ENCODE measurements around the gene TSPAN9. TPM values are rescaled to one million over a fixed set of nuclear protein-coding genes. Genes with fewer than 3 reads are reported as not detected.

TSPAN9 gene
- total RNA-seq, 4 donors from 2014 or later = 27.8 to 47.2 (median 34.3) TPM

- Histone ChIP-seq H3K27ac (no peak overlapping the region), H3K27me3 (peaks cover 6% of the 10 kb centered on the region), H3K4me3 (no peak overlapping the region), H3K36me3 (no peaks in the 10 kb centered on the region), H3K4me1 (no peaks in the 10 kb centered on the region), H3K9me3 (no peaks in the 10 kb centered on the region)
- TF ChIP-seq POLR2AphosphoS5 (IDR thresholded peaks at IDR 0.05) (no peak), POLR2A (IDR thresholded peaks at IDR 0.05) (no peak), EP300 (IDR thresholded peaks at IDR 0.05) (no peak)
- TF ChIP-seq, protein P1, sequence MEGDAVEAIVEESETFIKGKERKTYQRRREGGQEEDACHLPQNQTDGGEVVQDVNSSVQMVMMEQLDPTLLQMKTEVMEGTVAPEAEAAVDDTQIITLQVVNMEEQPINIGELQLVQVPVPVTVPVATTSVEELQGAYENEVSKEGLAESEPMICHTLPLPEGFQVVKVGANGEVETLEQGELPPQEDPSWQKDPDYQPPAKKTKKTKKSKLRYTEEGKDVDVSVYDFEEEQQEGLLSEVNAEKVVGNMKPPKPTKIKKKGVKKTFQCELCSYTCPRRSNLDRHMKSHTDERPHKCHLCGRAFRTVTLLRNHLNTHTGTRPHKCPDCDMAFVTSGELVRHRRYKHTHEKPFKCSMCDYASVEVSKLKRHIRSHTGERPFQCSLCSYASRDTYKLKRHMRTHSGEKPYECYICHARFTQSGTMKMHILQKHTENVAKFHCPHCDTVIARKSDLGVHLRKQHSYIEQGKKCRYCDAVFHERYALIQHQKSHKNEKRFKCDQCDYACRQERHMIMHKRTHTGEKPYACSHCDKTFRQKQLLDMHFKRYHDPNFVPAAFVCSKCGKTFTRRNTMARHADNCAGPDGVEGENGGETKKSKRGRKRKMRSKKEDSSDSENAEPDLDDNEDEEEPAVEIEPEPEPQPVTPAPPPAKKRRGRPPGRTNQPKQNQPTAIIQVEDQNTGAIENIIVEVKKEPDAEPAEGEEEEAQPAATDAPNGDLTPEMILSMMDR (IDR thresholded peaks at IDR 0.05) = no peak
- WGBS = 75% methylated on average over 4 of the region's 12 CpGs
- DNase-seq (ENCODE audit: low spot score in 2 of 2) = no peak
These were observed 246.0 kb downstream of the TSPAN9 start for GRCh38 chr12:3323002-3323685.

DNA sequence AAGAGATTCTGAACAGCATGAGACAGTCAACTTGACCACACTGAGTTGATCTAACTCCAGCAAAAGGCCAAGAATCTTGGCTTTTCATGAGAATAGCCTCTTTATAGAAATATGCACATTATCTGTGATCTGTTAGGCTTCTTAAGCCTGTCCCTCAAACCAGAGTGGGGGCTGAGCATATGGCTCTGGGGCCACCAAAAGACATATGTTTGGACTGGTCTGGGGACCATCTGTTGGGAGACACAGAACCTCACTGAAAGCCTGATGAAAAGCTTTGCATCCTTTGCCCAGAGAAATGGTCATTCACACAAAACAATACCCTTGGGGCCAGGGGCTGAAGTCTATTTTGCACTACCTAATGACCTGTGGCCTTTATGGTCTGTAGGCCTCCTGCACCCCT, 248.6 kb downstream of the TSPAN9 start:
- H3K4me1 ChIP-seq = no peaks in the 10 kb centered on the region
- peaks cover 6% of the 10 kb centered on the region for H3K27me3 ChIP-seq
- no peaks in the 10 kb centered on the region for H3K9me3 ChIP-seq
- no peak overlapping the region for H3K27ac ChIP-seq
- H3K4me3 ChIP-seq = no peak overlapping the region
- DNase-seq (ENCODE audit: low spot score in 2 of 2) = no peak
- H3K36me3 ChIP-seq = no peaks in the 10 kb centered on the region
- TF ChIP-seq POLR2AphosphoS5 (IDR thresholded peaks at IDR 0.05) (no peak), EP300 (IDR thresholded peaks at IDR 0.05) (no peak), POLR2A (IDR thresholded peaks at IDR 0.05) (no peak)
- TF ChIP-seq, protein P1 (IDR thresholded peaks at IDR 0.05) = no peak

DNA sequence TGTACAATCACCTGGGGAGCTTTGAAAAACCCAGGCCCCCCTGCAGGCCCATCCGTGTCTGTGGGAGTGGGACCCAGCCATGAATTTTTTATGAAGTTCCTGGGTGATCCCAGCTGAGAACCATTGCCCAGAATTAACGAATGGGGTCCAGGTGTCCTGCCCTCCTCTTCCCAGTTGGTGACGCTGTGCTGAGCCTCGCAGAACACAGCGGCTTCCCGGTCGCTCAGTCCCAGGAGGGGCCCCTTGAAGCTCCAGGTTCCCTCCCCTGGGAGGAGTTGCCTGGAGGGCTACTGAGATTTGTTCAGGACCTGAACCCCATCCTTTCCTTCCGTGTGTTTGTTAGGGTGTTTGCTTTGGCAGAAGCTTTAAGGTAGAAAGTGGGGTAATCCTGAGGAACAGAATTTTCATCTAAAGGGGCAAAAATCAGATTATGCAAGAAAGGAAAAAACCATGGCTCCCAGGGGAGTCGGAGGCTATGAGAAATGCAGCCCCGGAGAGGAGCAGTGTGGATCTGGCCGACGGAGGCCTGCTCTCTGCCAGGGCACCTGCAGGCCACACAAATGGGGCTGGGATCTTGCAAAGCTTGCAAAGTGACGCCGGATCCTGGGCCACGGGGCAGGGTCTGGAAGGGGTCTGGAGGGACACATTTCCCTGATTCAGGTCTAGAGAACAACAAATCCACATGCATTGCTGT, 249.1 kb downstream of the TSPAN9 start:
- H3K9me3 ChIP-seq = no peaks in the 10 kb centered on the region
- DNase-seq (ENCODE audit: low spot score in 2 of 2) = no peak
- H3K4me3 ChIP-seq = no peak overlapping the region
- H3K36me3 ChIP-seq = no peaks in the 10 kb centered on the region
- WGBS = 66% methylated on average over 15 of the region's 15 CpGs
- H3K27ac ChIP-seq = no peak overlapping the region
- no peak for TF ChIP-seq EP300 (IDR thresholded peaks at IDR 0.05)
- TF ChIP-seq, protein P1 (IDR thresholded peaks at IDR 0.05) = no peak
- TF ChIP-seq POLR2A (IDR thresholded peaks at IDR 0.05) = no peak
- TF ChIP-seq POLR2AphosphoS5 (IDR thresholded peaks at IDR 0.05) = no peak
- H3K4me1 ChIP-seq = no peaks in the 10 kb centered on the region
- H3K27me3 ChIP-seq = peaks cover 6% of the 10 kb centered on the region

- Histone ChIP-seq H3K36me3 (no peaks in the 10 kb centered on the region), H3K4me1 (no peaks in the 10 kb centered on the region), H3K27me3 (peaks cover 6% of the 10 kb centered on the region), H3K9me3 (no peaks in the 10 kb centered on the region), H3K27ac (no peak overlapping the region), H3K4me3 (no peak overlapping the region)
- no peak for DNase-seq (ENCODE audit: low spot score in 2 of 2)
- TF ChIP-seq, protein P1 (IDR thresholded peaks at IDR 0.05) = no peak
- TF ChIP-seq POLR2A (IDR thresholded peaks at IDR 0.05) (no peak), EP300 (IDR thresholded peaks at IDR 0.05) (no peak), POLR2AphosphoS5 (IDR thresholded peaks at IDR 0.05) (no peak)
- 85% methylated on average over 17 of the region's 17 CpGs for WGBS
These were observed 249.9 kb downstream of the TSPAN9 start for GRCh38 chr12:3326850-3327780.

Measured in suprapubic skin (tissue), 4 donors.